NOMO-1 (cell line): ENCODE measurements around the gene VEZT.
"Not testable (repeated sequence)": the region's sequence is repeated elsewhere in the genome, so short reads cannot be mapped to it uniquely, and the experiment has no call there.

Experiments used
- DNase-seq, 2 experiments: peaks; one replicate each; lab custom pipeline; 2025; ENCODE audit not compliant: unreplicated experiment in 2 of 2; lab: John Stamatoyannopoulos, UW

The VEZT gene

DNA sequence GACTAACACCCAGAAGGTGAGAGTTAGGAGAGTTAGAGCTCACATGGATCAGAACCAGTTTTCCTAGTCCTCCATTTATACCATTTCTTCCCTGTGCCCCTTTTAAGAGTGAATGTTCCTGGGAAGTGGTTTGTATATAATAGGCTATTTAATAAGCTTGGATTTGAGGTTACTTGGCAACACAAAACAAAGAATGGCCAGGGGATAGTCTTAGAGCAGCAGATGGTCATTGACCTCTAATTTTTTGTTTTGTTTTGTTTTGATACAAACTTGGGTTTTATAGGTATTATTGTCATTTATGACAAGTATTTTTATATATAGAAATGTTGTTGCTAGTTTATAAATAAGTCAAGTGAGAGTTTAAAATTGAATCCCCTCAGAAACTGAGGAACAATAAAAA lies 35.8 kb downstream of the VEZT start:
- no peak for DNase-seq

DNA sequence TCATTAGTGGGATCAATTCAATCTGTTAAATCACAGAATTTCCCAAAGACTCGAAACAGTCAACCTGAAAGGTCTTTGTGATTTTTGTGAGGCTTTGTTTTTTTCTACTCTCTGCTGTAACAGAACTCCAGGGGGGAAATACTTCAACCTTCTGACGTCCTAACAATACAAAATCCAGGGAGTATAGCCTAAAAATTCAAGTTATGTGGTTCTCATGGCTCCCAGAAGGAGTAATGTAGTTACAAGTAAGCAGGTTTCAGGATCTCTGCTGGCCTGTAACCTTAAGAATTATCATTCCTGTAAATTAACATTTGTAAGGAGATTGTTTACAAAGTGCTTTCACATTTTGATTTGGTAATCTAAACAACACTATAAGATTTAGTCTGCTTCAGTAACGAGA lies 39.9 kb downstream of the VEZT start:
- DNase-seq, result no peak

DNA sequence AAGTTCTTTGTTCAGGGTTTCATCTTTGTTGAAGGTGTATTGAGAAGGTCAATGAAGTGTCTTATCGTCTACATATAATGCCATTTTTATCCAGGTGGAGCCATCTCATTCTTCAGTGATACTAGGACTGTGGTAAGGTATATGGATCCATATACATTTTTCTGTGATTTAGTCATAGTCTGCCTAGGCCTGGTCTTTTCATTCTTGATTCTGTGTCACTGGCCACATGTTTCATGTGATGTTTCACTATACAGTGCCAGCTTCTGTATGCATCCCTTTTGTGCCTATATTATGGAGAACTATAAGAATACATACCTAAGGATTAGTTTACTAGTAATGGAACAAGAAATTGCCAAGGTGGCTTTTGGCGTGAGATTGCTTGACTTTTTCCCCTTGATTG lies 40.5 kb downstream of the VEZT start:
- DNase-seq, result no peak

DNA sequence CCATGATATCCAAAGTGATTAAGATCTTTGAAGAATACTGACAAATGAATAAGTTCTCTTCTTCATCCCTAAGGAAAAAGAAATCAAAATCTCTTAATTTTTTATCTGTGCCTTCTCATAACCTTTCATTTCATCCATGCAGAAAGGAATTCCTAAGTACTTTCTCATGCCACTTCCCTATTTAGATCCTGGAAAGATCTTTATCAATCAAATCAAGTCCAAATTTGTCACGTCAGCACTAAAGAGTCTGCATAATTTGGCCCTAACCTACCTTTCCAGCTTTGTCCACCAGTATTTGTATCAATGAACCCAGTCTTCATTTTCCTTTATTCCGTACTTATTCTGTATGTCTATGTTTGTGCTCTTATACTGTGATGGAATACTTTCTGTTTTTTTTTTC lies 41.2 kb downstream of the VEZT start:
- DNase-seq, result no peak

DNA sequence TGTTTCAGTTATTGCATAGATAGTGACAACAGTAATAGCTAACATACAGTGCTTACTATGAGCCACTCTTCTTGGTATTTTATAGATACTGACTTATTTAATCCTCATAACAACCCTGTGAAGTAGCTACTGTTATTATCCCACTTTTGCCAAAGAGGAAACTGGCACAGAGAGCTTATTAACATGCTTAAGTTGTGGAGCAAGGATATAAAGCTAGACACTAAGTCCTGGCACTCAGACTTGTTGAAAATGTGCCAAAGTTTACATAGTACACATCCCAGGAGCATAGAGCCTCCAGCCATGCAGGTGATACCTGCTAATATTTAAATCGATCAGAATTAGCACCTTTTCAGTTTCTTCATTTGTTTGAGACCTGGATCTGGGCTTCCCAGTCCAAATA lies 41.8 kb downstream of the VEZT start:
- no peak for DNase-seq

DNA sequence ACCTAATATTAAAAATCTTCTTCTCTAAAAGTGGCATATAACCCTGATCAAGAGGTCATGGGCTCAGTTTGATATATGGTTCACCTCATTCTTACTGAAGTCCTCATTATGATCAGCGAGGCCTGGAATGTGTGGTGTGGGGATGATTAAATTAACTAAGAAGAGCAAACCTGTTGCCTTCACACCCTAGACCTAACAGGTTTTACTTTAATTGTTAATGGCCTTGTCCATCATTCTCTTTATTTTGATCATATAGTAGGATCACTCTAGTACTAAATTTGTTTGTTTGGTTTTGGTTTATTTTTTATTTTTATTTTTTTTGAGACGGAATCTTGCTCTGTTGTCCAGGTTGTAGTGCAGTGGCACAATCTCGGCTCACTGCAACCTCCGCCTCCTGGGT lies 43.5 kb downstream of the VEZT start:
- no peak for DNase-seq

DNA sequence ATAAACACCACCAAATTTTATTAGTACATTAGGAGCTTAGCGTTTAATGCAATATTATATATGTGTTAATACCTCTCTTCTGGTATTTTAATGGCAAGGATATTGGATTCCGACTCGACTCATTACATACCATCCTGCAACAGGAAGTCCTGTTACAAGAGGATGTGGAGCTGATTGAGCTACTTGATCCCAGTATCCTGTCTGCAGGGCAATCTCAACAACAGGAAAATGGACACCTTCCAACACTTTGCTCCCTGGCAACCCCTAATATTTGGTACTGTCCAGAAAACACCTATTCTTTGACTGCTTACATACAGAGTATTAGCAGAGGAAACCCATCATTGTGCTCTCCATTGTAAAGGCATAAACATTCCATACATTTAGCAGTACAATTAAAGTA lies 45.2 kb downstream of the VEZT start:
- DNase-seq, result no peak

DNA sequence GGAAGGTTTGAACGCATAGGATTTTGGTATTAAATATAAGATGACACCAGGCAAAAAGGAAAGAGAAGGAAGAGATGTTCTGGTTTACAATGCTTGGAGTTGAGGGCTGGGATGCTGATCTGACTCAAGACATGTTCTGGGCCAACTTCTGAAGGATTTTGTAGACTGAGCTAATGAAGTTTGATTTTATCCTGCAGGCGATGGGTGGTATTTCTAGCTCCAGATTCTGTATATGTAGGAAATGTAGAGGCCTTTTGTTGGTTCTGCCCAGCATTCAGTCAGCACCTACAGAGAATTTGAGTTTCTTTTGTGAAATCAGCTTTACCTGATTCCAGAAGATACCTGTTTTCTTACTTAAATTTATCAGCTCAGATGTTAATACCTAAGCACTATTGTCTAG lies 48.2 kb downstream of the VEZT start:
- DNase-seq, result no peak

DNA sequence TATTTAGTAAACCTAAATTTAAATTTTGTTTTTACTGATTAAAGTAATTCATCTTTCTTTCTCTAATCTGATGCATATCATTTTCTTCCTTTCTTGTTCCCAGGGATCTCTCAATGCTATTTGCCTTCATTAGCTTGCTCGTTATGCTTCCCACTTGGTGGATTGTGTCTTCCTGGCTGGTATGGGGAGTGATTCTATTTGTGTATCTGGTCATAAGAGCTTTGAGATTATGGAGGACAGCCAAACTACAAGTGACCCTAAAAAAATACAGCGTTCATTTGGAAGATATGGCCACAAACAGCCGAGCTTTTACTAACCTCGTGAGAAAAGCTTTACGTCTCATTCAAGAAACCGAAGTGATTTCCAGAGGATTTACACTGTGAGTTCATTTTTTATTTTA lies 48.6 kb downstream of the VEZT start:
- DNase-seq, result no peak

DNA sequence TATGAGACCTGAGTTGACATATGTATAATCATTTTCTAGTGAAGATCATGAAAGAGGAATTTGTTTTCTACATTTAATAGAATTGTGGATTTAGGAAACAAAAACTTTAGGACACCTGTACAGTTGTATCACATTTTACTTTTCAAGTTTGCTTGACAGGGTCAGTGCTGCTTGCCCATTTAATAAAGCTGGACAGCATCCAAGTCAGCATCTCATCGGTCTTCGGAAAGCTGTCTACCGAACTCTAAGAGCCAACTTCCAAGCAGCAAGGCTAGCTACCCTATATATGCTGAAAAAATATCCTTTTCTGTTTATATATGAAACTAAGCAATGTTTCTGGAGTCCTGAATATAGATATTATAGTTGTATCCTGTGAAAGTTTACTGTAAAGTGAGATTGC lies 52.3 kb downstream of the VEZT start:
- DNase-seq, result no peak

DNA sequence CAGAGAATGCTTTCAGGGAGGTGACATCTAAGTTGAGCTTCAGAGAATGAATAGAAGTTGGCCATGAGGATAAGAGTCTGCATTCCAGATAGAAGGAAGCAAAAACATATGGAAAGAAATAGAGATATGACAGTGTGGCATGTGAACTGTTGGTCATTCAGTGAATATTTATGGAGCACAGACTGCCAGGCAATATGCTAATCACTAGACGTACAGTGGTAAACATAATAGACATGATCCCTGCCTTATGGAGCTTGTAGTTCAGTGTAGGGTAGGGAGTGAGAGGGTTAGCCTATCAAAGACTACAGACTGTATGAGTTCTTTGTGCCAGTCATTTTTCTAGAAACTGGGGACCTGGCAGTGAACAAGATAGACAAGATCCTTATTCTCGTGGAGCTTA lies 53.9 kb downstream of the VEZT start:
- DNase-seq, result no peak

DNA sequence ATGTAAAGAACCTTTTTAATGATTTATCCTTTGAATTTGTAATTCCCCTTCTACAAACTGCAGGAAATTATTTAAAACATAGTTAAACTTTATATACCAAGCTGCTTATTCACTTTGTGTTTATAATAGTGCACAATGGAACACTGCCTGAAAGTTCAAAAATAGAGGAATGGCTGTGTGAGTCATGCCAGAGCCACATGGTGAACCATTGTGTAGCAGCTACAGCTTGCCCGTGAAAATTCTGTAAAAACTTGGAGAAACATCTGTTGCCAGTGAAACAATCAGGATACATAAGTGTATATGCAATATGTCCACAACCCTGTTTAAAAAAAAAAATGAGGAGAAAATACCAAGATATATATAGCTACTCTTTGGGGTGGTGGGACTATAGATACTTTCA lies 59.5 kb downstream of the VEZT start:
- no peak for DNase-seq

DNA sequence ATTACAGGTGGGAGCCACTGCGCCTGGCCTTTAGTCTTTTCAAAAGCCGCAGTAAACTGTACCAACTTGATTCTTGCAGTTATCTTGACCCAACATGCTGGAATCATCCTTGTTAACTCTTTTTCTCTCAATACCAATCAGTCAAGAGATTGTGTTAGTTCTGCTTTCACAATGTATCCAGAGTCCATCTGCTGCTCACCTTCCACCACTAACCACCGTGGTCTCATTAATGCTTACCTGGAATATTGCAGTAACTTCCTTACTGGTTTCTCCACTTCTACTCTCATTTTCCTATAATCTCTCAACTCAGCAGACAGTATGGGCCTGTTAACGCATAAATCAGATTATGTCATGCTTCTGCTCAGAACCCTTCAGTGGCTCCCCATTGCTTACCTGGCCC lies 62.2 kb downstream of the VEZT start:
- no peak for DNase-seq

DNA sequence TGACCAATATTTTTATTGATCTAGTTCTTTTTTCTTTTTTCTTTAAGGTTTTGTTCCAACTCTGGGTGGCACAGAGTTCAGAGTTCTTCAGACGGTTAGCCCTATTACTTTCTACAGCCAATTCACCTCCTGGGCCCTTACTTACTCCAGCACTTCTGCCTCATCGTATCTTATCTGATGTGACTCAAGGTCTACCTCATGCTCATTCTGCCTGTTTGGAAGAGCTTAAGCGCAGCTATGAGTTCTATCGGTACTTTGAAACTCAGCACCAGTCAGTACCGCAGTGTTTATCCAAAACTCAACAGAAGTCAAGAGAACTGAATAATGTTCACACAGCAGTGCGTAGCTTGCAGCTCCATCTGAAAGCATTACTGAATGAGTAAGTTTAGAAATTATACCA lies 64.7 kb downstream of the VEZT start:
- DNase-seq, result no peak

DNA sequence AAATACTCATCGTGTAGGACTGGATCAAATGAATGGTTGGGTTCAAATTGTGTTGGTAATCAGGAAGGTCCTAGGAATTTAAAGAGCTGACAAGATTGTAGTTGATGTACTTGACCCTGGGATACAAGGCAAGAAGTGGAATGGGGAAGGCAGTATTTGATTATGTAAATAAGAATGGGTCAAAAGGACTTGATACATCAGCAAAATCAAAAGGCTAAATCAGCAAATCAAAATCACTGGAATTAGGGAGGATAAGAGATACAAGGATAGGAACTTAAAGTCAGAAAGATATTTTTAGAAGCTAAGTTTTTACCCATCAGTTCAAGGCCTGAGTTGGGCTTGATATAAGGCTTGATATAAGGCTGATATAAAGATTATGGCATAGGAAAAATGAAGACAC lies 65.8 kb downstream of the VEZT start:
- no peak for DNase-seq

DNA sequence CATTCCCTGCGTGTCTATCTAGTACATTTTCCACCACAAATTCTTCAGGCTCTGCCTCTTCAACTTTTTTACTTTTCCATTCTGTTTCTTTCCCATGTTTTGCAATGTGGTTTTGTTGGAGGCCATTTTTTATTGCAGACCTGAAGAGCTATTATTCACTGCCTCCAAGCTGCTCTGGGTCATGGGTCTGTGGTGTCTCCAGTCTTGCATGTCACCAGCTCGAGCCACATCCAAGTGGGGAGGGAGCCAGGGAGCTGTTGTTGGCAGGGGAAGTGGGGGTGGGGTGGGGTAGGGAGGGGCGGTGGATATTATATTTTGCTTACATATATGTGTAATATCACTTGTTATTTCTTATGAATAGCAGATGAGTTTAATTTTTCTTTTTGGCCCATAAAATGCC lies 69.1 kb downstream of the VEZT start:
- DNase-seq, result no peak

DNA sequence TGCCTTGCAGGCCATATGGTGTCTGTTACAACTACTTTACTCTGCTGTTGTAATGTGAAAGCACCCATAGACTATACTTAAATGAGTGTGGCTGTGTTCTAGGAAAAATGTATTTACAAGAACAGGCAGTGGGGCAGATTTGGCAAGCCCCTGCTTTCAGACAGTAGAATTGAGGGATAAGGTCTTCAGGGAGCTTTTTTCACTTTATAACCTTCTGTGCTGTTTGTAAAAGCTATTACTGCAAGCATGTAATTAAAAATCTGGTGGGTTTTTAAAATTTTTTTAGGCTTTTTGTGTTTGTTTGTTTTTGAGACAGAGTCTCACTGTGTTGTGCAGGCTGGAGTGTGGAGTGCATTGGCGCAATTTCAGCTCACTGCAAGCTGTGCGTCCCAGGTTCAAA lies 73.9 kb downstream of the VEZT start:
- no peak for DNase-seq

DNA sequence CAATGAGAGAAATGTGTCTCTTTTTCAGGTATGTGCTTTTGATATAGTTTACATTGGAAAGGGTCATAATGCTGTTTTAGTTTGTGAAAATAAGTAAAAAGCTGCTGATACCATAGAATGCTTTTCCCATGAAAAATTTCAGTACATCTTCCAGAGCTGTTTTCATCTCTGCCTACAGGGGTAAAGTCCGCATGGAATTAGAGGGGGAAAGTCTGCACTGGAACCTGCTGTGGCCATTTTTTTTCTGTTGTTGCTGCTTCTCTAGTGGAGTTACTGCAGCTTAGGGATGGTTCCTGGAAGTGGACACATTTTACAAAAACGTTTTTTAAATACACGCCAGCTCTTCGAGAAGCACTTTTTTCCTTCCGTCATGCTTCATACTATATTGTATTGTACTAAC lies 81.3 kb downstream of the VEZT start:
- DNase-seq, result no peak

DNA sequence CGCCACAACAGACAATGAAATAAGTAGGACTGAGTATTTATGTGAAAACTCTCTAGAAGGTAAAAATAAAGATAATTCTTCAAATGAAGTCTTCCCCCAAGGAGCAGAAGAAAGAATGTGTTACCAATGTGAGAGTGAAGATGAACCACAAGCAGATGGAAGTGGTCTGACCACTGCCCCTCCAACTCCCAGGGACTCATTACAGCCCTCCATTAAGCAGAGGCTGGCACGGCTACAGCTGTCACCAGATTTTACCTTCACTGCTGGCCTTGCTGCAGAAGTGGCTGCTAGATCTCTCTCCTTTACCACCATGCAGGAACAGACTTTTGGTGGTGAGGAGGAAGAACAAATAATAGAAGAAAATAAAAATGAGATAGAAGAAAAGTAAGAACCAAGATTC lies 82.7 kb downstream of the VEZT start:
- no peak for DNase-seq

DNA sequence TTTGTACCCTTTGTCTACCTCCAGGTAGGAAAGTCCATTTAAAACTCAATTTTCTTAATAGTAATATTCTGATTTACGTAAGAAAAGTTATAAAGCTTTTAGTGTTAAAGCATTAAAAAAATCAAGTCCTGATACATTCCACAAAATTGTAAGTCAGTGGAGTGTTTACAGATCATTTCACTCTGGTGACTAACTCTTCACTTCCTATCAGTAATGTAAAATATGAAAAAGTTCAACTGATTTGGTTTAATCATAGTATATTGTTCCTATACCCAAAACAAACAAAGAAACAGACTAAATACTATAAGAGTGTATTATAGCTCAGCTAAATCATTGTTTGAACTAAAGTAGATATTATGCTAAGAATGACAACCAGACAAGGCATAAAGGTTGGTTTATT lies 85.9 kb downstream of the VEZT start:
- no peak for DNase-seq

DNA sequence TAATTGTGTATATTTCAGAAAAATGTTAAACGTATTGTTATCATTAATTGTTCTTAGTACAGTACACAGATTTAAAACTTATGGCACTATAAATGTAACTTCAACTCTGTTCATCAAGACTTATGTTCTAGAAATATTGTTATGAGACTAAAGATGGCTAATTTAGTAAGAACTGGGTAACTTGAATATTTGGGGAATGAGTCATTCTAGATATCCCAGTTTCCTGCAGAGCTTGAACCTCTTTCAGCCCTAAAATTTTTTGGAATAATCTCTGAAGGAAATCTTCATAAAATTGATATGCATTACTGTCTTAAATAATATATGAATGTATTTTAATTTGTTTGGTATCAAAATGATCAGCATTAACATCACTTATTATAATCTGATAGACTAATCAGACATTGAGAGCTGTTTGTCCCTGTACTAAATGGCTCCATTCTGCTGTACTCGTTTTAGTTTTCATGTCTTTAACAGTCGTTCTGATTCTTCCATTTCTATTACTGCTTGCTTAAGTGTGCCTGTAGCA lies 87.1 kb downstream of the VEZT start:
- DNase-seq, result no peak

DNA sequence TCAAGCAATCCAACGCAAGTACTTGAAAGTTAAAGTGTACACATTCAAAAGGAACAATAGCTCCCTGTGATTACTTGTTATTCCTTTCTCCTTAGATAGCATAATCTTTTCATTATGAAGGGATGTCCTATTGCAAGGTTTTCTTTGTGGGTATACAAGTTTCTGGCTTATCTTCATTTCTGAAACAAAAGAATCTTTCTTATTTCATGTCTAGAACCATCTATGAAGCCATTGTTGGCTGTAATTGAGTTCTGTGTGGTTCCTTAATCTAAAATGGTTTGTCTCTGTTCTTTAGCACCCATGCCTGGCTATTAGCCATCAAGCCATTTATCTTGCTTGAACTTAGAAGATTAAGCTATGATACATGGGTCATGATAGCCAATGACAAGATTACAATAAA lies 95.0 kb downstream of the VEZT start:
- no peak for DNase-seq

DNA sequence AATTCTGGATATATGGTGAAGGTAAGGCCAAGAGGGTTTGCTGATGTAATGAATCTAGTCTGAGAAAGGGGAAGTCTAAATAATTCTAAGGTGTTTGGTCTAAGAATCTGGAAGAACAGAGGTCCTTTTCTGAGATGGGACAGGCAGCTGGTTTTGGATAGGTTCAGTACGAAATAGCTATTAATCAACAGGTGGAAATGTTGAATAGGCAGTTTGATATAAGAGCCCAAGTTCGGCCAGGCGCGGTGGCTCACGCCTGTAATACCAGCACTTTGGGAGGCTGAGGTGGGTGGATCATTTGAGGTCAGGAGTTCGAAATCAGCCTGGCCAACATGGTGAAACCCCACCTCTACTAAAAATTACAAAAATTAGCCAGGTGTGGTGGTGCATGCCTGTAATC lies 97.1 kb downstream of the VEZT start:
- DNase-seq, result not testable (repeated sequence)

DNA sequence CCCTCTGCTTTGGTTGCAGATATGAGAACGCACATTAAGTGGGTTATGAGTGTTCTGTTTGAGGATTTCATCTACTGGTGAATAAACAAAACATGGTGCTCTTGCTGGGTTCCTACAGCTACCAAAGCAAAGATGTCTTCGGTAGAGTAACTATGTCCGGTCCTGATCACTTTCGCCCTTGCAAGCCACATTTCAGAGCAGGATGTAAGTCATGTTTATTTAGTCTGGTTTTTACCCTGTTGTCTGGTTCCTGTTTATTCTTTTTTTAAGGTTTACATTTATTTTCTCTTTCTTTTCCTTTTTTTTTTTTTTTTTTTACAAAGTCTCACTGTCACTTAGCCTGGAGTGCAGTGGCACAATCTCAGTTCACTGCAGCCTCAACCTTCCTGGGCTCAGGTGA lies 99.2 kb downstream of the VEZT start:
- DNase-seq, result no peak
